ENCODE measurements around the gene MEGF9. TPM values are rescaled to one million over a fixed set of nuclear protein-coding genes. Genes with fewer than 3 reads are reported as not detected.
A peak's percentile ranks its signal among the peaks of the same experiment; 100 is the strongest.

Gene MEGF9
- total RNA-seq, 1 experiment from 2014 or later = 8.3 TPM

DNA sequence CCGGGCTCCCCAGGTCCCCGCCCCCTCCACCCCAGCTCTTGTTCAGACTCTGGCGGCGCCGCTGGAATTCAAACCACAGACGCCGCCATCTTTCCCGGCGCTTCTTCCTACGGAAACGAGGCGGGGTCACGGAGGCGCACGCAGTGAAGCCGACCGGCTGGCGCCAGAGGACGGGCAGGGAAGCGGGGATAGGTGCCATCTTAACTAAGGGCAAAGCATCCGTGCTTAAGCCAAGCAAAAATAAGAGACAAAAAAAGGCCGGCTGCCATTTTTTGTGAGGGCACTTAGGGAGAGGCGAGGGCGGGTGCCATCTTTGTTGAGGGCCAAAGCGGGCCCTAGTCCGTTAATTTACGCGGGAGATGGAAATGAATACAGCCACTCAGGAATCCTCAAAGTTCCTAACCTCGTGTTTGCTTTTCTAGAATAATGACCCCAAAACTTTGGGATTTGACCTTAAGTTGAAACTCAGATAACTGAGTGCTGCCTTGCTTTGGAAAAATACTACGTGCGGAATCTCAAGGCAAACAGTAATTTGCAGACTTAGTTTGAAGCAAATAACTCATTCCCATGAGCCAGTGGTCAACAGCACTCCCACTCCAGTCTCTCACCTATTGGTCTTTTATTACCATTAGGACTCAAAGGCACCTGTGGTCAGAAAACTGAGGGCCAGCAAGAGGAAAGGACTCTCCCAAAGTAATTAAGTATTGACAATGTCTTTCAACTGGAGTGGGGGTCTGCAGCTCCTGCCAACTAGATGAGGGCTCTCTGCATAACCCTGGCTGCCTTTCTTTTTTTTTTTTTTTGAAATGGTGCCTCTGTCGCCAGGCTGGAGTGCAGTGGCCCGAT, 134.0 kb downstream of the MEGF9 start, which contains the start of gene CDK5RAP2 (continued):
- TF ChIP-seq TCF7L2 (IDR thresholded peaks at IDR 0.05; ENCODE audit: borderline replicate concordance, extremely low read depth, insufficient read depth, insufficient read length) (peak; percentile 60), FOSL1 (IDR thresholded peaks at IDR 0.05; ENCODE audit: low read depth) (no peak), EGR1 (IDR thresholded peaks at IDR 0.05; ENCODE audit: low read depth) (peak; percentile 98), ZNF274 (IDR thresholded peaks at IDR 0.05; ENCODE audit: low read depth, low read length) (no peak)

DNA sequence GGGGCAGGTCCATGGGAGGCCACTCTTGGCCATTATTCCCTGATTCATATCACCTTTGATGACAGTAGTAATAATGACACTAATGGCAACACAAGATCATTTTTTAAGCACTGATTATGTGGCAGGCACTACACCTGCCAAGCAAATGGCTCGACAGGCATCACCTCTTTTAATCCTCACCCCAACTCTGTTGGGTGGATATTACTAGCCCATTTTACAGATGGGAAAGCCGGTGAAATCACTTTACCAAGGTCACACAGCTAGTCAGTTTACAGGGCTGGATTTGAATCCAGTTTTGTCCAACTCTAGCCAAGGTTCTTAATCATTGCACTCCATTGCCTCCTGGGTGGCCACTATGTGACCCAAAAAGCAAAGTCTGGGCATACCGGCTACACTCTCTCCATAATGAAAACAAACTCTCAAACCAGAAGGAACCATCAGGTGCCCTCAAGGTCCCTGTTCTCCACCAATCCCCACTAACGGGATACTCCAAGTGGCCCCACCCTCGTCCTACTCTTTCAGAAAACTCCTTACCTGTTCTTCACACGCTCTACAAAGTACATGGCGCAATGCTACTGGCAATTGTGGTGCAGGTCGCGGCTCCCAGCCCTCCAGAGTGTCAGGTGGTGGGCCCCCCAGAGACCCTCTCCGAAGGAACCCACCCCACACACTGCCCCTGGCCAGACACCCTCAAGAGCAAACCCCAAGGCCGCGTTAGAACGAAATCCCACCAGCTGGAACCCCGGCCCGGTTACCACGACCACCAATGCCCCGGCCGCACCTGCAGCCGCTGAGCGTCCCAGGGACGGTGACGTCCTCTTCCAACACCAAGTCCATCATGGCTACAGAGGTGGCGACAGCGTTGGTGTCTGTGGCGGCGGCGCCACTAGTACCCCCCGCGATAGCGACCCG, 134.9 kb downstream of the MEGF9 start:
- Histone ChIP-seq H4K20me1 (ENCODE audit: insufficient read depth) (no peaks in the 10 kb centered on the region), H3K27ac (ENCODE audit: low read depth, low read length) (peak overlapping the region; percentile 64), H3K79me2 (ENCODE audit: insufficient read depth, low read length) (peaks cover 55% of the 10 kb centered on the region), H3K4me2 (ENCODE audit: low read length) (peak overlapping the region; percentile 88), H3K9me2 (ENCODE audit: insufficient read depth) (no peaks in the 10 kb centered on the region), H3K9ac (ENCODE audit: low read length) (peak overlapping the region; percentile 84), H3K36me3 (ENCODE audit: control insufficient read depth in 1 of 2, insufficient read depth in 2 of 2, low read length in 2 of 2) (no peaks in the 10 kb centered on the region), H3K9me3 (ENCODE audit: control insufficient read depth in 1 of 2, insufficient read depth in 1 of 2, low read depth in 1 of 2, low read length in 2 of 2) (no peaks in the 10 kb centered on the region), H3K27me3 (ENCODE audit: insufficient read depth, low read length) (no peaks in the 10 kb centered on the region), H3K4me3 (replicated peaks in 1 of 2; ENCODE audit: low read depth in 1 of 2, low read length in 2 of 2) (peak overlapping the region; percentile 81 to 97), H2AFZ (ENCODE audit: low read depth, low read length, poor library complexity, severe bottlenecking) (no peak overlapping the region), H3K4me1 (ENCODE audit: control insufficient read depth in 1 of 2, insufficient read depth in 2 of 2, low read length in 2 of 2) (peaks cover 0 to 23% of the 10 kb centered on the region in 2 experiments; a peak in 2 of 4 replicates)
- ATAC-seq (peak; percentile 60), DNase-seq (ENCODE audit: low read depth, low spot score) (no peak)
- intact Hi-C loops (cut with micrococcal nuclease) = no loop called here
- POLR2A ChIA-PET = no interaction called here
- RAD21 ChIA-PET (ENCODE audit: low non-redundant PET in 1 of 2, low total read pairs in 2 of 2, uncharacterized antibody in 2 of 2, unreplicated experiment in 2 of 2) = no interaction called here
- BruUV-seq (replicated peaks) = TSS peak; percentile 57
- TF ChIP-seq ZFX (IDR thresholded peaks at IDR 0.05) (no peak), RAD21 (IDR thresholded peaks at IDR 0.05; ENCODE audit: low read depth) (no peak), SRF (IDR thresholded peaks at IDR 0.05; ENCODE audit: low read depth) (no peak), JUND (IDR thresholded peaks at IDR 0.05) (no peak), EGR1 (IDR thresholded peaks at IDR 0.05; ENCODE audit: low read depth) (no peak)
- CTCF ChIA-PET = interaction anchor here (0.6 kb wide), 2 partner anchors 157 to 461 kb away, joined by 3 read pairs; no protein-coding TSS in a partner anchor
